ENCODE measurements around the gene CAPN3. TPM values are rescaled to one million over a fixed set of nuclear protein-coding genes. Genes with fewer than 3 reads are reported as not detected.

CAPN3 gene
- total RNA-seq, 2 donors from 2014 or later = 12.9 to 13.8 TPM

DNA sequence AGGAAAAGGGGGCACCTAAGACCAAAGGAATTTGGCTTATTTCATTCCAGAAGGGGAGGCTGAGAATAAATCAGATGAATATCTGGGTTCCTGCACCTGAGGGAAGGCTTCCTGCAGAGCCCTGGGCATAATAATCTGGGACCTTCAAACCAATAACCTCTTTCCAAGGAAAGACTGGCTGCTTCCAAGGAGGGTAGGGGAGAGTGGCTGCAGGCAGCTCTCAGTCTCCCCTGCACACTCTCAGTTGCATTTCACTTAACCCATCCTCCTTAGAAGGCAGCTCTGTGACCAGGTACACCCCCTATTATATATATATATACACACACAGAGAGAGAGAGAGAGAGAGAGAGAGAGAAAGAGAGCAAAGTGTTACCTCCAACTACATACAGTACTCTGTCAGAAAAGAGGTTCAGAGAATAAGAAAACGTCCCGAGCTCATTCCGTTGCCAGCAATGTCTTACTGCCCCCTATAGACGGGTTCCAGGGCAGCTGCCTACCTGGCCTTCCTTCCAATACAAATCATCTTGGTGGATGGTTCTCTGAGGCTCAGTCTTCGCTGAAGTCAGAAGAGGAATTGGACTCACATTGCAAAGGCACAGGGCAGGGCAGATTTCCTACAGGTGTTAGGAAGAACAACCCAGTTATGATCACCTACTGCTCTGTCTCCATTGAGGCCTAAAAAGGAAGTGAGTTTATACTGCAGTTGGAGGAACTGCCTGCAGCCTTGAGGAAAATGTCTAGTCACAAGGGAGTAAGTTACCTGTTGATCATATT, 26.1 kb downstream of the CAPN3 start:
- intact Hi-C loops (cut with DNase I, micrococcal nuclease) = no loop called here
- ATAC-seq = peak; percentile 89
- DNase-seq = peak in 1 of 2 donors; percentile 48

GRCh38 chr15:42385980-42386700, 26.8 kb downstream of the CAPN3 start:
- DNase-seq (no peak), ATAC-seq (peak; percentile 9)
- intact Hi-C loops (cut with DNase I, micrococcal nuclease) = no loop called here

DNA sequence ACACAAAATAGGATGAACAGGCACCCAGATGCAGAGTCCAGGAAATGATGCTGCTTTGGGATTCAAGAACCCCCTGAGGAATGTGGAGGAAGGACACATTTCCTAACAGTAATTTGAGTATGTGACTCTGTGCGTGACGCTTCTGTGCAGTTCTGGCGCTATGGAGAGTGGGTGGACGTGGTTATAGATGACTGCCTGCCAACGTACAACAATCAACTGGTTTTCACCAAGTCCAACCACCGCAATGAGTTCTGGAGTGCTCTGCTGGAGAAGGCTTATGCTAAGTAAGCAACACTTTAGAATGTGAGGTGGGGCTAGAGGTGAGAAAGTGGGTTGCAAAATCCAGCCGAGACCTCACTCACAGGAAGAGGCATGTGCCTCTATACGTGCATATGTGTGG, 28.3 kb downstream of the CAPN3 start:
- ATAC-seq (no peak), DNase-seq (no peak)

DNA sequence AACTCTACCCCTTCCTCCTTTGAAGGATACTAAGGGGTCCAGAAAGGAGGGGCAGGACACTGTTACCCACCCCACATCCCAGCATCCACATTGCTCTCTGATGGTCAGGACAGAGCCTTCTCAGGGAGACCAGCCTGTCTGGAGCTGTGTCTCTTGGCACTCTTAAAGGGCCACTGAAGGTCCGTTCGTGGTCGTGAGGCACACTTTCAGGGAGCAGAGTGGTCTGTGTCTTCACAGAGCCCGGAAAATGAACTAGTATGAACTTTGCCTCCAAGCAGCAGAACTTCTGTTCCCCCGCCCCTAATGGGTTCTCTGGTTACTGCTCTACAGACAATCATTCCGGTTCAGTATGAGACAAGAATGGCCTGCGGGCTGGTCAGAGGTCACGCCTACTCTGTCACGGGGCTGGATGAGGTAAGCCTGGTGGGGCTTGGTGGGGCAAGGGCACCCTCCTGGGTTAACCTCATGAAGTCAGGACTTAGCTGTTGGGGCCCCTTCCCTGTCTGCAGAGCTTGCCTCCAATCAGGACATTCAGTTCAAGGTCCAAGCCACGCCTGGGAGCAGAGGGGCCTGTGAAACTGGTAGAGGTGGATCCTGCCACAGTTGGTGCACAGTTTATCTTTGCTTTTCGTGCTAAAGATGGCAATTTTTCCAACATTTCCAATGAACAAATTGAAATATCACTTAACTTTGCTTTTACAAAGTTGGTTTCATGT, 33.2 kb downstream of the CAPN3 start:
- ATAC-seq (peak; percentile 85), DNase-seq (peak; percentile 81 to 91)
- intact Hi-C loops (cut with DNase I, micrococcal nuclease) = no loop called here

More for the DNA sequence above, 28.3 kb downstream of the CAPN3 start:
- intact Hi-C loops (cut with DNase I, micrococcal nuclease) = no loop called here

DNA sequence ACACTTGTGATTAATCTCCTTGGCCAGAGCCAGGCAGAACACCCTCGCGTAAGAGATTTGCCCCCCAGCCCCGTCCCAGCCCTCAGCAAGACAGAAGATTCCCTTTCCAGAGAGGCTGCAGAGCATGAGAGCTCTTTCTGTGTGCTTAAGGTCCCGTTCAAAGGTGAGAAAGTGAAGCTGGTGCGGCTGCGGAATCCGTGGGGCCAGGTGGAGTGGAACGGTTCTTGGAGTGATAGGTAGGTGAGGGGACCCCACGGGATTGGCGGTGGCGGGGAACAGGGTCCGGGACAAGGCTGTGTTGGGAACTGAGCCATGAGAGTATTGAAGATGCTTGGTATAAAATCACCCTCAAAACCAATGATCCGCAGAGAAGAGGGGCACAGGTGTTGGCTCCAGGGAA, 34.8 kb downstream of the CAPN3 start:
- ATAC-seq (no peak), DNase-seq (no peak)
- intact Hi-C loops (cut with DNase I, micrococcal nuclease) = no loop called here

DNA sequence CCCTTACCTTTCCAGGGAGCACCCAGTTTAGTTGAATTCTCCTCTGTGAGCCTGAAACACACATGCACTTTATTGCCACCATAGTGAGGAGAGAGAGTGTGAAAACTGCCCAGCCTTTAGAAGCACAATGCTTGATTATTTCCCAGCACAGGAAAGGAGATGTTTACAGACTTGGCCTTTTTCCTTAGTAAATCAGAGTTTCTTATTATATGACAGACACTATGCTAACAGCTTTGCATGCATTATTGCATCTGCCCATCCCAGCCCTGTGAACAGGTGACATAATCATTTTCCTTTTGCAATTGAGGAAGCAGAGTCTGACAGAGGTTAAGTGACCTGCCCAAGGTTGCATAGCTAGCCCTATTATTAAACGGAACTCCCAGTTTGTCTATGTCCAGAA, 36.5 kb downstream of the CAPN3 start:
- DNase-seq = peak in 1 of 2 donors; percentile 45
- intact Hi-C loops (cut with DNase I, micrococcal nuclease) = no loop called here
- peak; percentile 75 for ATAC-seq

GRCh38 chr15:42401544-42402454, 42.5 kb downstream of the CAPN3 start:
- DNase-seq (no peak), ATAC-seq (no peak)
- intact Hi-C loops (cut with DNase I, micrococcal nuclease) = no loop called here

GRCh38 chr15:42402455-42403205, 43.3 kb downstream of the CAPN3 start:
- DNase-seq (no peak), ATAC-seq (no peak)
- intact Hi-C loops (cut with DNase I, micrococcal nuclease) = no loop called here

- no peak for ATAC-seq
Measured at GRCh38 chr15:42403389-42403788, 44.1 kb downstream of the CAPN3 start.

DNA sequence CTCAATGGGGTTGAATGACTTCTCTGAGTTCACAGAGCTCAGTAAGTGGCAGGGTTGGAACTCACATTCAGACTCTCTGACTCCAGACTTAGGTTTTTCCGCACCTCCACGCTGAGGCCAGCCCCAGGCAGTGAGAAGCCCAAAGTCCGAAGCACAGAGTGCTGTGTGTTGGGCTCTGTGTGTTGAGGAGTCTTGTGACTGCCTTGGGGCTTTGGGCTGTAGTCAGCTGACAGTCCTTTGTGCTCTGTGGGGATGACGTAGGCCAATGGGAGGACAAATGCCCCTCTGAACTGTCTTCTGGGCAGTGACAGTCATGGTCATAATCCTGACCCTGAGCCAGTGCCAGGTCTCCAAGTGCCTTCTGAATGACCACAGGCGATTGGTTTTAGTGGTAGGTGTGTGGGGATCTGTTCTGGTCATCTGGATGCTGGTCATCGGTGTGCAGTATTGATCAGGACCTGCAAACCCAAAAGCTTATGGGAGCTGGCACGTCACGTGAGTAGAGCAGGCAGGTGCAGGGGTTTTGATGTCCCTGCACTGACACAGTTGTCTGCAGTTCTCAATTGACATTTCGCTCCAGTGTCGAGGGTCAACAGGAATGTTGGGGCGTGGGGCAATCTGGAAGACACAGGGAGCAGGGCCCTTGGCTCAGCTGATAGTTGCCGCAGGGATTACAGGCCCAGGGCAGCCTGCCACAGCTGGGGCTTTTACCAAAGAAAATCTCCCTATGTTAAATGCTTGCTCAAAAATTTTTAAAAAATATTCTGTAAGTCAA, 45.3 kb downstream of the CAPN3 start:
- ATAC-seq = no peak
- no peak for DNase-seq
- intact Hi-C loops (cut with DNase I, micrococcal nuclease) = no loop called here

More at GRCh38 chr15:42403389-42403788, 44.1 kb downstream of the CAPN3 start:
- intact Hi-C loops (cut with DNase I, micrococcal nuclease) = no loop called here
- DNase-seq = no peak

DNA sequence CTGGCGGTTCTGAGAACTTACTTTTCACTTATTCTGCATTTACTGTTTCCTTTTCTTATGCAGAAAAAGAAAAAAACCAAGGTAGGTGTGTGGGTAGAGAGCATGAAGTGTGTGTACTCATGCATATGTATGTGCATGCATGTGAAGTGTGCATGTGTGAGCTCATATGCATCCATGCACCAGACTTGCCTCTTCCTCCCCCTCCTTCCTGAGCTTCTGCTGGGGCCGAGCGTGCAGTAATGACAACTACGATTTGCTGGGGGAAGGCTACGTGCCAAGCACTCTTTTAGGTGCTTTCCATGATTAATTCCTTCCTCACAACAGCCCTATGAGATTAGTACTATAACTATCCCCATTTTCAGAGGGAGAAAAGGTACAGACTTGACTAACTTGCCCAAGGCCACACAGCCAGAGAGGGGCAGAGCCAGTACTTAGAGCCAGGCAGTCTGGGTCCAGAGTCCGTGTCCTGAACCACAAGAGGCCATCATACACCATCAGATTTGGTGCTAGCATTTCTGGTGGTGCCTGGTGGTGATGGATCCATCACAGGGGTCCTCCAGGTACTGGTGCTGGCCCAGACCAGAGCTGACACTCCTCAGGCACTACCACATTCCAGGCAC, 46.7 kb downstream of the CAPN3 start:
- DNase-seq (no peak), ATAC-seq (peak; percentile 34)
- intact Hi-C loops (cut with DNase I, micrococcal nuclease) = no loop called here

GRCh38 chr15:42408178-42408577, 48.9 kb downstream of the CAPN3 start:
- ATAC-seq (no peak), DNase-seq (no peak)
- intact Hi-C loops (cut with DNase I, micrococcal nuclease) = no loop called here

GRCh38 chr15:42409011-42409410, 49.7 kb downstream of the CAPN3 start:
- DNase-seq (no peak), ATAC-seq (no peak)
- intact Hi-C loops (cut with DNase I, micrococcal nuclease) = no loop called here

GRCh38 chr15:42411884-42412283, 52.6 kb downstream of the CAPN3 start:
- intact Hi-C loops (cut with DNase I, micrococcal nuclease) = no loop called here
- DNase-seq (no peak), ATAC-seq (no peak)

- ATAC-seq = no peak
- intact Hi-C loops (cut with DNase I, micrococcal nuclease) = no loop called here
- DNase-seq = no peak
Measured at GRCh38 chr15:42413920-42414319, 54.6 kb downstream of the CAPN3 start.

DNA sequence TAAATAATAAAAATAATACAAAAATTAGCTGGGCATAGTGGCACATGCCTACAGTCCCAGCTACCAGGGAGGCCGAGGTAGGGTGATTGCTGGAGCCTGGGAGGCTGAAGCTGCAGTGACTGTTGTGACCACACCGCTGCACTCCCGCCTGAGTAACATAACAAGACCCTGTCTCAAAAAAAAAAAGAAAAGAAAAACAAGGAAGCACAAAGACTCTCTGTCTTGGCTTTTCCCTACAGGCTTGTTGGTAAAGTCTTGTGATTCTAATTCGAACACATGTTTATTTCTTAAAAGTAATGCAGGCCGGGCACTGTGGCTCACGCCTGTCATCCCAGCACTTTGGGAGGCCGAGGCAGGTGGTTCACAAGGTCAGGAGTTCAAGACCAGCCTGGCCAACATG, 60.1 kb downstream of the CAPN3 start:
- intact Hi-C loops (cut with DNase I, micrococcal nuclease) = no loop called here
- no peak for ATAC-seq
- DNase-seq = no peak

GRCh38 chr15:42421376-42421775, 62.1 kb downstream of the CAPN3 start:
- intact Hi-C loops (cut with DNase I, micrococcal nuclease) = no loop called here
- ATAC-seq (no peak), DNase-seq (no peak)

All from left colon (tissue), 2 donors.